Upper lobe of left lung (tissue), 6 donors: ENCODE results near the gene MISP3. TPM values are rescaled to one million over a fixed set of nuclear protein-coding genes. Genes with fewer than 3 reads are reported as not detected.

Experiments
- ATAC-seq, 2 donors: fragments of 200-7000 bp; cut with Tn5 transposase; one replicate each; pipeline ENCODE4 v1.9.1; 2022; ENCODE audit warnings: mild to moderate bottlenecking in 2 of 2, moderate library complexity in 2 of 2; ENCODE audit not compliant: low FRiP score in 2 of 2
- DNase-seq, 2 donors: peaks; one replicate each; pipeline ENCODE4 v3.0.0-alpha.2; 2019 to 2020
- H3K27ac ChIP-seq, 4 donors: fragments of 200-600 bp; sonication (generic); one replicate each; pipeline ENCODE4 v1.5.1; 2016 to 2019
- H3K27me3 ChIP-seq, 4 donors: fragments of 200-600 bp; sonication (generic); one replicate each; pipeline ENCODE4 v1.5.1; 2017 to 2019
- H3K36me3 ChIP-seq, 4 donors: fragments of 200-600 bp; sonication (generic); one replicate each; pipeline ENCODE4 v1.5.1; 2016 to 2019
- H3K4me1 ChIP-seq, 4 donors: fragments of 200-600 bp; sonication (generic); one replicate each; pipeline ENCODE4 v1.5.1; 2018 to 2019
- H3K4me3 ChIP-seq, 4 donors: fragments of 200-600 bp; sonication (generic); one replicate each; pipeline ENCODE4 v1.5.1; 2017 to 2019; ENCODE audit warnings: mild to moderate bottlenecking in 2 of 4, moderate library complexity in 1 of 4
- H3K9me3 ChIP-seq, 4 donors: fragments of 200-600 bp; sonication (generic); one replicate each; pipeline ENCODE4 v1.5.1; 2018 to 2019
- CTCF ChIP-seq, 6 experiments: fragments of 450-650 bp in 4 of 6; fragments of 200-600 bp in 2 of 6; sonication (generic) in 2 of 6; IDR thresholded peaks; one replicate each; pipeline ENCODE4 v1.5.1; 2016 to 2019; ENCODE audit warnings: antibody characterized with exemption in 6 of 6
- EP300 ChIP-seq, 4 donors: sonication (generic); formaldehyde crosslinking; IDR thresholded peaks; one replicate each; pipeline ENCODE4 v1.5.1; 2017; ENCODE audit warnings: antibody characterized with exemption in 4 of 4, control low read depth in 2 of 4
- POLR2A ChIP-seq, 4 donors: fragments of 450-650 bp; IDR thresholded peaks; one replicate each; pipeline ENCODE4 v1.5.1; 2016 to 2017; ENCODE audit warnings: antibody characterized with exemption in 4 of 4, mild to moderate bottlenecking in 2 of 4
- POLR2AphosphoS5 ChIP-seq, 2 donors: sonication (generic); formaldehyde crosslinking; IDR thresholded peaks; one replicate each; pipeline ENCODE4 v1.5.1; 2017; ENCODE audit warnings: antibody characterized with exemption in 2 of 2
- WGBS, 2 donors: methylation state at CpG; one replicate each; pipeline ENCODE4 v1.1.5; 2017 to 2018; 5-methylcytosine and 5-hydroxymethylcytosine counted together
- total RNA-seq, 6 donors: library from RNA; depleted of rRNA in 4 of 6; stranded (reverse); fragments of >200 nt in 4 of 6; gene quantifications; one replicate each; pipeline versions ENCODE4 v1.1.0 to v1.2.1, GENCODE V29; 2016 to 2021
- donor health status: DM: no; HTN: no; CAD: no; lungs with moderate emphysema.
- donor health status: DM: no; HTN: yes; CAD: no; lungs with severe emphysema.

MISP3 gene
- total RNA-seq, 6 donors from 2014 or later, result 7.9 to 31.2 (median 12.3) TPM

- Histone ChIP-seq H3K27ac (no peak overlapping the region), H3K4me3 (no peak overlapping the region), H3K4me1 (peaks cover under 1 to 2% (median under 1%) of the 10 kb centered on the region in 4 donors), H3K36me3 (peaks cover 7 to 54% (median 41%) of the 10 kb centered on the region in 4 donors), H3K9me3 (no peaks in the 10 kb centered on the region), H3K27me3 (no peaks in the 10 kb centered on the region)
- TF ChIP-seq POLR2AphosphoS5 (IDR thresholded peaks at IDR 0.05), result no peak
- TF ChIP-seq EP300 (IDR thresholded peaks at IDR 0.05), result no peak
- no peak for TF ChIP-seq CTCF (IDR thresholded peaks at IDR 0.05)
- TF ChIP-seq POLR2A (IDR thresholded peaks at IDR 0.05), result no peak
- WGBS, 2 donors, result 96 to 100% methylated on average over 3 to 14 of the region's 16 CpGs
- ATAC-seq (no peak), DNase-seq (no peak)
Measured at GRCh38 chr19:14106840-14107239, 34.3 kb downstream of the MISP3 start.

- H3K4me3 ChIP-seq, result no peak overlapping the region
- H3K36me3 ChIP-seq, result peaks cover 7 to 44% (median 31%) of the 10 kb centered on the region in 4 donors
- no peak for ATAC-seq
- H3K4me1 ChIP-seq, result peaks cover 10 to 12% (median 11%) of the 10 kb centered on the region in 4 donors
- H3K27ac ChIP-seq, result peak overlapping the region in 1 of 4 donors; percentile 3
- H3K27me3 ChIP-seq, result no peaks in the 10 kb centered on the region
- 73 to 80% methylated on average over 13 to 17 of the region's 23 CpGs for WGBS, 2 donors
- H3K9me3 ChIP-seq, result no peaks in the 10 kb centered on the region
- DNase-seq, result no peak
- TF ChIP-seq POLR2A (IDR thresholded peaks at IDR 0.05) (no peak), POLR2AphosphoS5 (IDR thresholded peaks at IDR 0.05) (no peak), CTCF (IDR thresholded peaks at IDR 0.05) (no peak), EP300 (IDR thresholded peaks at IDR 0.05) (no peak)
Measured at GRCh38 chr19:14107581-14108461, 35.2 kb downstream of the MISP3 start.

GRCh38 chr19:14110650-14111049, 38.1 kb downstream of the MISP3 start:
- no peaks in the 10 kb centered on the region for H3K9me3 ChIP-seq
- H3K36me3 ChIP-seq, result peaks cover 7 to 20% (median 17%) of the 10 kb centered on the region in 4 donors
- H3K4me1 ChIP-seq, result peaks cover 33 to 39% (median 36%) of the 10 kb centered on the region in 4 donors
- no peaks in the 10 kb centered on the region for H3K27me3 ChIP-seq
- H3K27ac ChIP-seq, result no peak overlapping the region
- DNase-seq, result no peak
- no peak for ATAC-seq
- H3K4me3 ChIP-seq, result no peak overlapping the region
- no peak for TF ChIP-seq POLR2A (IDR thresholded peaks at IDR 0.05)
- TF ChIP-seq POLR2AphosphoS5 (IDR thresholded peaks at IDR 0.05), result no peak
- no peak for TF ChIP-seq EP300 (IDR thresholded peaks at IDR 0.05)
- TF ChIP-seq CTCF (IDR thresholded peaks at IDR 0.05), result no peak
- WGBS, 2 donors, result 81 to 89% methylated on average over 2 of the region's 2 CpGs

GRCh38 chr19:14111486-14111885, 38.9 kb downstream of the MISP3 start:
- WGBS, 2 donors, result 100% methylated on average over 1 of the region's 1 CpG
- Histone ChIP-seq H3K4me1 (peaks cover 42 to 48% (median 44%) of the 10 kb centered on the region in 4 donors), H3K4me3 (no peak overlapping the region), H3K9me3 (no peaks in the 10 kb centered on the region), H3K27me3 (no peaks in the 10 kb centered on the region), H3K36me3 (peaks cover 0 to 12% (median 9%) of the 10 kb centered on the region in 4 donors), H3K27ac (peak overlapping the region in 2 of 4 donors; percentile 86 to 98)
- TF ChIP-seq POLR2AphosphoS5 (IDR thresholded peaks at IDR 0.05) (no peak), EP300 (IDR thresholded peaks at IDR 0.05) (no peak), CTCF (IDR thresholded peaks at IDR 0.05) (no peak), POLR2A (IDR thresholded peaks at IDR 0.05) (no peak)
- DNase-seq (no peak), ATAC-seq (no peak)
